Caco-2 (cell line): ENCODE data around the gene ATP1A2. TPM values are rescaled to one million over a fixed set of nuclear protein-coding genes. Genes with fewer than 3 reads are reported as not detected.

Experiments
- BruUV-seq: library from RNA; stranded (reverse); fragments of 400-500 nt; replicated peaks from 2 replicates; lab custom pipeline; 2021; lab: Mats Ljungman, UMichigan
- CTCF ChIA-PET: fragments of 300-600 bp; sonication (Branson Sonifier 250); formaldehyde crosslinking; loops from one replicate; lab custom pipeline; 2022; ENCODE audit warnings: antibody characterized with exemption; lab: Charles Lee
- POLR2A ChIA-PET: fragments of 300-600 bp; sonication (Branson Sonifier 250); formaldehyde crosslinking; loops from one replicate; lab custom pipeline; 2022; ENCODE audit warnings: antibody characterized with exemption; lab: Charles Lee
- DNase-seq, 2 experiments: peaks; one replicate each; pipeline versions ENCODE4 v3.0.0 to v3.0.0-alpha.2; 2020 to 2022
- H3K27me3 ChIP-seq: replicated peaks from 2 replicates; pipeline ENCODE4 v1.6.0; 2011; ENCODE audit warnings: low read length; ENCODE audit not compliant: control insufficient read depth, insufficient read depth
- H3K36me3 ChIP-seq: 2 replicates; pipeline ENCODE4 v1.5.1; 2011; ENCODE audit warnings: low read length; ENCODE audit not compliant: control insufficient read depth, insufficient read depth
- H3K4me1 ChIP-seq: fragments of 250-450 bp; sonication (Bioruptor Pico); 2 replicates; pipeline ENCODE4 v1.5.1; 2020; ENCODE audit warnings: mild to moderate bottlenecking
- H3K4me3 ChIP-seq: 2 replicates; pipeline ENCODE4 v1.5.1; 2011; ENCODE audit warnings: low read depth, mild to moderate bottlenecking, control low read depth, low read length
- H3K9me3 ChIP-seq: fragments of 250-450 bp; sonication (Bioruptor Pico); 2 replicates; pipeline ENCODE4 v1.5.1; 2020; ENCODE audit warnings: mild to moderate bottlenecking, moderate library complexity
- H3K27ac Mint-ChIP-seq: one replicate; pipeline ENCODE4 v1.8.0; 2022; ENCODE audit warnings: mixed read lengths; ENCODE audit not compliant: unreplicated experiment
- H3K27me3 Mint-ChIP-seq: one replicate; pipeline ENCODE4 v1.8.0; 2022; ENCODE audit warnings: mixed read lengths; ENCODE audit not compliant: insufficient read depth, unreplicated experiment
- H3K36me3 Mint-ChIP-seq: one replicate; pipeline ENCODE4 v1.8.0; 2022; ENCODE audit warnings: mild to moderate bottlenecking, mixed read lengths; ENCODE audit not compliant: insufficient read depth, unreplicated experiment
- H3K4me1 Mint-ChIP-seq: one replicate; pipeline ENCODE4 v1.8.0; 2022; ENCODE audit warnings: low read depth, mixed read lengths; ENCODE audit not compliant: unreplicated experiment
- H3K4me3 Mint-ChIP-seq: one replicate; pipeline ENCODE4 v1.8.0; 2022; ENCODE audit warnings: mild to moderate bottlenecking, moderate library complexity, mixed read lengths; ENCODE audit not compliant: unreplicated experiment
- H3K9me3 Mint-ChIP-seq: one replicate; pipeline ENCODE4 v1.8.0; 2022; ENCODE audit warnings: mixed read lengths; ENCODE audit not compliant: unreplicated experiment
- intact Hi-C: fragments of 100-400 bp; cut with micrococcal nuclease; formaldehyde crosslinking; loops from one replicate; pipeline ENCODE4 v1.10.0; 2022; ENCODE audit not compliant: unreplicated experiment
- total RNA-seq: library from RNA; stranded (reverse); gene quantifications from 2 replicates; pipeline ENCODE4 v1.2.3, GENCODE V29; 2022
- TF ChIP-seq, protein P1 (sequence below), 2 experiments: fragments of 200-600 bp in 1 of 2; IDR thresholded peaks; 1 replicate in 1 of 2; 2 replicates in 1 of 2; pipeline versions ENCODE4 v1.5.1 to v1.8.0; 2011 to 2022; ENCODE audit warnings: antibody characterized with exemption in 1 of 2, control low read depth in 1 of 2, inconsistent platforms in 1 of 2, low read depth in 1 of 2, low read length in 1 of 2, mild to moderate bottlenecking in 1 of 2, moderate library complexity in 1 of 2; ENCODE audit not compliant: insufficient read depth in 1 of 2, severe bottlenecking in 1 of 2, unreplicated experiment in 1 of 2

ATP1A2 gene
- total RNA-seq, 1 experiment from 2014 or later, result 0.36 TPM

DNA sequence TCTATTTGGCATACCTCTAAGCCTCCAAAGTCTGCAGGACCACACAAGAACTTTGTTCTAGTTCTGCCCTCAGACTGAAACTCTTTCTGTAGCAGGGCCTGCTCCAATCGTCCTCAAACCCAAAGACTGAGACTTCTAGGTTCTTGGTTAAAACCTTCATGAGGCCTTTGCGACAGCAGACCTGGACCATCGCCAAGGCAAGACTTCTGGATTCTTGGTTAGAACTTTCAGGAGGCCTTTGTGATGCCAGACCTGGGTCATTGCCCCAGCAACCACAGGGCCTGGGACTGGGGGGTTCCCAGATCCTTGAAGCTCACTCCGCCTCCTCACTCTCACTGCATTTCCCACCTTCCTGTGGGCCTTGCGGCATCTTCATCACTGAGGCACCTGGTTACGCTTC, 35.7 kb downstream of the ATP1A2 start, which contains the start of gene ATP1A4:
Gene ATP1A4 (plus strand): TSS at position 301 of the 400 bp plus-strand sequence. CDS start 438 bp downstream, outside the sequence.
- Histone ChIP-seq H3K4me1 (no peaks in the 10 kb centered on the region), H3K4me3 (no peak within 1 kb of the TSS), H3K9me3 (no peaks in the 10 kb centered on the region), H3K27me3 (no peaks in the 10 kb centered on the region), H3K36me3 (no peaks in the 10 kb centered on the region)
- Mint-ChIP-seq H3K27ac (no peak within 1 kb of the TSS), H3K36me3 (no peaks in the 10 kb centered on the region), H3K4me3 (no peak within 1 kb of the TSS), H3K27me3 (no peaks in the 10 kb centered on the region), H3K4me1 (no peaks in the 10 kb centered on the region), H3K9me3 (no peaks in the 10 kb centered on the region)
- intact Hi-C loops, result no loop called here
- TF ChIP-seq, protein P1, sequence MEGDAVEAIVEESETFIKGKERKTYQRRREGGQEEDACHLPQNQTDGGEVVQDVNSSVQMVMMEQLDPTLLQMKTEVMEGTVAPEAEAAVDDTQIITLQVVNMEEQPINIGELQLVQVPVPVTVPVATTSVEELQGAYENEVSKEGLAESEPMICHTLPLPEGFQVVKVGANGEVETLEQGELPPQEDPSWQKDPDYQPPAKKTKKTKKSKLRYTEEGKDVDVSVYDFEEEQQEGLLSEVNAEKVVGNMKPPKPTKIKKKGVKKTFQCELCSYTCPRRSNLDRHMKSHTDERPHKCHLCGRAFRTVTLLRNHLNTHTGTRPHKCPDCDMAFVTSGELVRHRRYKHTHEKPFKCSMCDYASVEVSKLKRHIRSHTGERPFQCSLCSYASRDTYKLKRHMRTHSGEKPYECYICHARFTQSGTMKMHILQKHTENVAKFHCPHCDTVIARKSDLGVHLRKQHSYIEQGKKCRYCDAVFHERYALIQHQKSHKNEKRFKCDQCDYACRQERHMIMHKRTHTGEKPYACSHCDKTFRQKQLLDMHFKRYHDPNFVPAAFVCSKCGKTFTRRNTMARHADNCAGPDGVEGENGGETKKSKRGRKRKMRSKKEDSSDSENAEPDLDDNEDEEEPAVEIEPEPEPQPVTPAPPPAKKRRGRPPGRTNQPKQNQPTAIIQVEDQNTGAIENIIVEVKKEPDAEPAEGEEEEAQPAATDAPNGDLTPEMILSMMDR (IDR thresholded peaks at IDR 0.05; ENCODE audit: insufficient read depth in 1 of 2, low read depth in 1 of 2, low read length in 1 of 2, severe bottlenecking in 1 of 2, unreplicated experiment in 1 of 2), result no peak
- ChIA-PET POLR2A (no interaction called here), CTCF (interaction anchor here (0.6 kb wide), 1 partner anchor 143 kb away, joined by 4 read pairs; no protein-coding TSS in a partner anchor)
- no peak for DNase-seq
- no TSS peak for BruUV-seq

DNA sequence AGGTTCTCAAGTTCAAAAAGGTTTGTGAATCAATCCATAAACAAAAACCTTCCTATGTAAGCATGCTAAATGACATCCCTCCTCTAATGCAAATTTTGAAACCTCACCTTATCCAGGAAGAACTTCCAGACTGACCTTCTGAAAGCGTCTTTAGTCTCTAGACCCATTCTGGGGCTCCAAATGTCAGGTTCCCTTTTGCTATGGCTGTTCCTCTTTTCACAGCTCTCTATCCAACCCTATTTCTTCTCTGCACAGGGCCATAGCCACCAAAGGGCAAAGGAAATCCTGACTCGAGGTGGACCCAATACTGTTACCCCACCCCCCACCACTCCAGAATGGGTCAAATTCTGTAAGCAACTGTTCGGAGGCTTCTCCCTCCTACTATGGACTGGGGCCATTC, 39.2 kb downstream of the ATP1A2 start:
- Mint-ChIP-seq H3K9me3 (no peaks in the 10 kb centered on the region), H3K4me3 (no peak overlapping the region), H3K36me3 (no peaks in the 10 kb centered on the region), H3K4me1 (no peaks in the 10 kb centered on the region), H3K27ac (no peak overlapping the region), H3K27me3 (no peaks in the 10 kb centered on the region)
- no peaks in the 10 kb centered on the region for H3K27me3 ChIP-seq
- no peaks in the 10 kb centered on the region for H3K9me3 ChIP-seq
- no peaks in the 10 kb centered on the region for H3K36me3 ChIP-seq
- H3K4me3 ChIP-seq, result no peak overlapping the region
- CTCF ChIA-PET, result no interaction called here
- TF ChIP-seq, protein P1 (IDR thresholded peaks at IDR 0.05; ENCODE audit: insufficient read depth in 1 of 2, low read depth in 1 of 2, low read length in 1 of 2, severe bottlenecking in 1 of 2, unreplicated experiment in 1 of 2), result no peak
- intact Hi-C loops, result no loop called here
- POLR2A ChIA-PET, result no interaction called here
- no TSS peak for BruUV-seq
- peaks cover 5% of the 10 kb centered on the region; the same call in 1 of the 2 replicates for H3K4me1 ChIP-seq
- no peak for DNase-seq

DNA sequence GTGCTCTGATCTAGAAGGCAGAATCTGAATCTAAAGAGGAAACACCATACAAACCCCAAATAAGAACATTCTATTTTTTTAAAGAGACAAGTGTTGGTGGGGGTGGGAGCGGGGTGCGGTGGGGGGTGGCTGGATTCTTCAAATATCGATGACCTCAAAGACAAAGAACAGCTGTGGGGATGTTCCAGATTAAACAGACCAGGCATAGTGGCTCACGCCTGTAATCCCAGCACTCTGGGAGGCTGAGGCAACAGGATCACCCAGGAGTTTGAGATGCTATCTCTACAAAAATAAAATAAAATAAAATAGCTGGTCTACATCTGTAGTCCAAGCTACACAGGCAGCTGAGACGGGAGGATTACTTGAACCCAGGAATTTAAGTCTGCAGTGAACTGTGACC, 40.8 kb downstream of the ATP1A2 start:
- H3K9me3 ChIP-seq, result no peaks in the 10 kb centered on the region; the same call in 1 of the 2 replicates
- H3K9me3 Mint-ChIP-seq, result no peaks in the 10 kb centered on the region
- H3K4me1 Mint-ChIP-seq, result no peaks in the 10 kb centered on the region
- no peak overlapping the region for H3K4me3 Mint-ChIP-seq
- no peaks in the 10 kb centered on the region for H3K36me3 Mint-ChIP-seq
- peaks cover 16% of the 10 kb centered on the region; the same call in 1 of the 2 replicates for H3K4me1 ChIP-seq
- H3K4me3 ChIP-seq, result no peak overlapping the region
- intact Hi-C loops, result no loop called here
- no peak overlapping the region for H3K27ac Mint-ChIP-seq
- TF ChIP-seq, protein P1 (IDR thresholded peaks at IDR 0.05; ENCODE audit: insufficient read depth in 1 of 2, low read depth in 1 of 2, low read length in 1 of 2, severe bottlenecking in 1 of 2, unreplicated experiment in 1 of 2), result no peak
- H3K27me3 ChIP-seq, result no peaks in the 10 kb centered on the region
- BruUV-seq, result no TSS peak
- H3K36me3 ChIP-seq, result no peaks in the 10 kb centered on the region
- CTCF ChIA-PET, result interaction anchor here (0.6 kb wide), 1 partner anchor 1943 kb away, joined by 3 read pairs; no protein-coding TSS in a partner anchor
- POLR2A ChIA-PET, result no interaction called here
- no peak for DNase-seq
- no peaks in the 10 kb centered on the region for H3K27me3 Mint-ChIP-seq
